Keratinocyte (primary cell): ENCODE results near the gene KRT40.

ENCODE experiments used
- EZH2 ChIP-seq: IDR thresholded peaks from one replicate; pipeline ENCODE4 v1.6.1; 2012; ENCODE audit warnings: inconsistent platforms, mild to moderate bottlenecking, low read length, moderate library complexity
- TF ChIP-seq, protein P1 (sequence below), 3 experiments: IDR thresholded peaks in 1 of 3; conservative IDR thresholded peaks in 1 of 3; optimal IDR thresholded peaks in 1 of 3; 2 replicates in 2 of 3; 3 replicates in 1 of 3; pipeline versions ENCODE3 to v1.5.1; 2011; ENCODE audit warnings: low read length in 3 of 3, mild to moderate bottlenecking in 3 of 3, moderate library complexity in 2 of 3, control low read depth in 1 of 3, inconsistent platforms in 1 of 3; ENCODE audit not compliant: insufficient read depth in 2 of 3; ENCODE audit errors: extremely low read depth in 1 of 3

DNA sequence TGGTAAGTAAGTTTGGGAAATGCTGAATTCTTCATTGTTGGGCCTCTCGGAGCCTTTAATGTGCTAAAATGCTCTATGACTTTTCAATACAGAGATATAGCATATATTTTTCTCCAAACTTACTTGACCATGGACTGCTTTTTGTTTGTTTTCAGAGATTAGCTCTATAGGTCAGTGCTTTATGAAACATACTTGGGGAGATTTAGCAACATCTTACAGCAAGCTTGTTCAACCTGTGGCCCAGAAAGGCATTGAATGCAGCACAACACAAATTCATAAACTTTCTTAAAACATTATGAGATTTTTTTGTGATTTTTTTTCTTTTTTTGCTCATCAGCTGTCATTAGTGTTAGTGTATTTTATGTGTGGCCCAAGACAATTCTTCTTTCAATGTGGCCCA is 25.8 kb upstream of the KRT40 start:
- TF ChIP-seq, protein P1, sequence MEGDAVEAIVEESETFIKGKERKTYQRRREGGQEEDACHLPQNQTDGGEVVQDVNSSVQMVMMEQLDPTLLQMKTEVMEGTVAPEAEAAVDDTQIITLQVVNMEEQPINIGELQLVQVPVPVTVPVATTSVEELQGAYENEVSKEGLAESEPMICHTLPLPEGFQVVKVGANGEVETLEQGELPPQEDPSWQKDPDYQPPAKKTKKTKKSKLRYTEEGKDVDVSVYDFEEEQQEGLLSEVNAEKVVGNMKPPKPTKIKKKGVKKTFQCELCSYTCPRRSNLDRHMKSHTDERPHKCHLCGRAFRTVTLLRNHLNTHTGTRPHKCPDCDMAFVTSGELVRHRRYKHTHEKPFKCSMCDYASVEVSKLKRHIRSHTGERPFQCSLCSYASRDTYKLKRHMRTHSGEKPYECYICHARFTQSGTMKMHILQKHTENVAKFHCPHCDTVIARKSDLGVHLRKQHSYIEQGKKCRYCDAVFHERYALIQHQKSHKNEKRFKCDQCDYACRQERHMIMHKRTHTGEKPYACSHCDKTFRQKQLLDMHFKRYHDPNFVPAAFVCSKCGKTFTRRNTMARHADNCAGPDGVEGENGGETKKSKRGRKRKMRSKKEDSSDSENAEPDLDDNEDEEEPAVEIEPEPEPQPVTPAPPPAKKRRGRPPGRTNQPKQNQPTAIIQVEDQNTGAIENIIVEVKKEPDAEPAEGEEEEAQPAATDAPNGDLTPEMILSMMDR (optimal IDR thresholded peaks at IDR 0.05 in 1 of 3, IDR thresholded peaks at IDR 0.05 in 1 of 3, conservative IDR thresholded peaks at IDR 0.05 in 1 of 3; ENCODE audit: extremely low read depth in 1 of 3, insufficient read depth in 2 of 3, low read length in 3 of 3), result no peak
- TF ChIP-seq EZH2, result no peak
